GM19043 (cell line): ENCODE data around the gene IAH1.
"Not testable (repeated sequence)": the region's sequence is repeated elsewhere in the genome, so short reads cannot be mapped to it uniquely, and the experiment has no call there.

Experiments
- ATAC-seq: cut with Tn5 transposase; IDR thresholded peaks from one replicate; pipeline ENCODE4 v1.9.1; 2021; ENCODE audit warnings: low read depth; ENCODE audit not compliant: unreplicated experiment

The IAH1 gene

GRCh38 chr2:9472511-9472910 lies 1.8 kb upstream of the IAH1 start:
- no peak for ATAC-seq

GRCh38 chr2:9473308-9473984 lies 905 bp upstream of the IAH1 start:
- ATAC-seq: peak; percentile 14

- ATAC-seq: peak; percentile 22
These were observed 378 bp upstream of the IAH1 start for GRCh38 chr2:9473985-9474360.

GRCh38 chr2:9477914-9478313 lies 3.6 kb downstream of the IAH1 start:
- no peak for ATAC-seq

- no peak for ATAC-seq
These were observed 4.2 kb downstream of the IAH1 start for GRCh38 chr2:9478526-9478925.

- ATAC-seq: no peak
These were observed 5.8 kb downstream of the IAH1 start for GRCh38 chr2:9480157-9480556.

- no peak for ATAC-seq
These were observed 8.8 kb downstream of the IAH1 start for GRCh38 chr2:9483107-9483506.

- ATAC-seq: no peak
These were observed 10.2 kb downstream of the IAH1 start for GRCh38 chr2:9484533-9484932.

- no peak for ATAC-seq
These were observed 14.5 kb downstream of the IAH1 start for GRCh38 chr2:9488583-9489547.

- no peak for ATAC-seq
These were observed 16.4 kb downstream of the IAH1 start for GRCh38 chr2:9490789-9491188.

GRCh38 chr2:9492927-9493326 lies 18.6 kb downstream of the IAH1 start:
- no peak for ATAC-seq

- ATAC-seq: no peak
These were observed 19.1 kb downstream of the IAH1 start for GRCh38 chr2:9493478-9493877.

GRCh38 chr2:9494081-9494480 lies 19.7 kb downstream of the IAH1 start:
- ATAC-seq: no peak

GRCh38 chr2:9497017-9497416 lies 22.7 kb downstream of the IAH1 start:
- no peak for ATAC-seq

- no peak for ATAC-seq
These were observed 23.9 kb downstream of the IAH1 start for GRCh38 chr2:9498210-9498609.

- no peak for ATAC-seq
These were observed 34.6 kb downstream of the IAH1 start for GRCh38 chr2:9508931-9509330.

- not testable (repeated sequence) for ATAC-seq
These were observed 39.6 kb downstream of the IAH1 start for GRCh38 chr2:9513946-9514345.

GRCh38 chr2:9517118-9517782 lies 42.9 kb downstream of the IAH1 start:
- no peak for ATAC-seq

- no peak for ATAC-seq
These were observed 43.8 kb downstream of the IAH1 start for GRCh38 chr2:9518163-9518562.

GRCh38 chr2:9518780-9519179 lies 44.4 kb downstream of the IAH1 start:
- ATAC-seq: no peak

GRCh38 chr2:9519250-9519649 lies 44.9 kb downstream of the IAH1 start:
- no peak for ATAC-seq
